IPS-11a (cell line): ENCODE measurements around the gene SLITRK2.

Source experiments
- H3K4me3 ChIP-seq: one replicate; pipeline ENCODE4 v1.5.1; 2013; ENCODE audit warnings: low read depth, low read length, control low read depth

SLITRK2 gene

GRCh38 chrX:145848857-145849256, 31.2 kb downstream of the SLITRK2 start:
- no peak overlapping the region for H3K4me3 ChIP-seq

- H3K4me3 ChIP-seq = no peak overlapping the region
Observed at GRCh38 chrX:145853181-145853580, 35.6 kb downstream of the SLITRK2 start.

- no peak overlapping the region for H3K4me3 ChIP-seq
Observed at GRCh38 chrX:145856181-145856580, 38.6 kb downstream of the SLITRK2 start.

GRCh38 chrX:145861818-145862217, 44.2 kb downstream of the SLITRK2 start:
- no peak overlapping the region for H3K4me3 ChIP-seq

GRCh38 chrX:145865082-145865481, 47.5 kb downstream of the SLITRK2 start:
- no peak overlapping the region for H3K4me3 ChIP-seq
